ENCODE data around the gene LRRC23.
"Not testable (repeated sequence)": the region's sequence is repeated elsewhere in the genome, so short reads cannot be mapped to it uniquely, and the experiment has no call there.

Gene LRRC23

GRCh38 chr12:6904280-6905276 lies at the start of gene LRRC23:
Gene LRRC23, plus strand, starts transcription at chr12:6904822. Its CDS starts 812 bp downstream, at chr12:6905634.
- peak; percentile 97 for DNase-seq (ENCODE audit: low spot score)

GRCh38 chr12:6855322-6855721 lies 49.3 kb upstream of the LRRC23 start:
- DNase-seq (ENCODE audit: low spot score): no peak

DNA sequence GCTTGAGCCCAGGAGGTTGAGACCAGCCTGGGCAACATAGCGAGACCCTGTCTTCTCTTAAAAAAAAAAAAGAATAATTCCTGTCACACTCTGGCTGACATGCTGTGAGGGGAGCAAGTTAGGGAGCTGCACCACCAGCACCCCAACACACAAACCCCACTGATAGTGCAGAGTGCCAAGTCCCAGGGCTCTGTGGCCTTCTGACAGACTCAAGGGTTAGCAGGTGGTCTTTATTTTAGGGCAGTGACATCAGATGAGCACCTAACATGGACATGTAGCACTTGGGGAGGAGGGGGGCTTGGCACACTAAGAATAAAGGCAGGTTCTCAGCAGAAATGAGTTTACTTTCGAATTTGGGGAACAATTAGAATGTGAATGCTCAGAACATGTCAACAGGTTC lies 45.8 kb upstream of the LRRC23 start:
- no peak for DNase-seq (ENCODE audit: low spot score)

- no peak for DNase-seq (ENCODE audit: low spot score)
Measured at GRCh38 chr12:6860116-6860515, 44.5 kb upstream of the LRRC23 start.

DNA sequence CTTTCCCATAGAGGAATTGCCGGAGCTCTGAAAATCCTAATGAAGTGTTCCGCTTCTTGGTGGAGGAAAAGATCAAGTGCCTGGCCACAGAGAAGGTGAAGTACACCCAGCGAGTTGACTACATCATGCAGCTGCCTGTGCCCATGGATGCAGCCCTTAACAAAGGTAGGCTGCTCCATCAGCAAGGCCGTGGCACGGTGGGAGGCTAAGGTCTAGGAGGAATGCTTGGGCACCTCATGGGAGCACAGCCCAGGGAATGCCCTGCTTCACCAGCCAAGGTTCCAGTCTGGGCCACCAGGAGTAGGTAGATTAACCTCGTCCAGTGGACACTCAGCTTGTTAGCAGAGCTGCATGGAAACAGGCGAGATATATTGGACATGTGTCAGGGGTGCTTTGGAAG lies 43.7 kb upstream of the LRRC23 start:
- DNase-seq (ENCODE audit: low spot score): no peak

DNA sequence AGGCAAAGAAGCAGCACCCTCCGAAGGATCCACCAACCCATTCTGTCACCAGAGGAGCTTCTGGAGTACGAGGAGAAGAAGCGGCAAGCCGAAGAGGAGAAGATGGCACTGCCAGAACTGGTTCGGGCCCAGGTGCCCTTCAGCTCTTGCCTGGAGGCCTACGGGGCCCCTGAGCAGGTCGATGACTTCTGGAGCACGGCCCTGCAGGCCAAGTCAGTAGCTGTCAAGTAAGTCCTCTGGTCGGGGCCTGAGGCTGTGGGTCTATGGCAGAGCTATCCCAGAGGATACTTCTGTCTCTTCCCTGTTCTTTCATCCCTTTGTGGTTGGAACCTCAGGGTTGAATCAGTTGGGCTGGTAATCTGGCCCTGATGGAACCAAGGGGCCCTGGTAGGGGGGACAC lies 43.2 kb upstream of the LRRC23 start:
- no peak for DNase-seq (ENCODE audit: low spot score)

DNA sequence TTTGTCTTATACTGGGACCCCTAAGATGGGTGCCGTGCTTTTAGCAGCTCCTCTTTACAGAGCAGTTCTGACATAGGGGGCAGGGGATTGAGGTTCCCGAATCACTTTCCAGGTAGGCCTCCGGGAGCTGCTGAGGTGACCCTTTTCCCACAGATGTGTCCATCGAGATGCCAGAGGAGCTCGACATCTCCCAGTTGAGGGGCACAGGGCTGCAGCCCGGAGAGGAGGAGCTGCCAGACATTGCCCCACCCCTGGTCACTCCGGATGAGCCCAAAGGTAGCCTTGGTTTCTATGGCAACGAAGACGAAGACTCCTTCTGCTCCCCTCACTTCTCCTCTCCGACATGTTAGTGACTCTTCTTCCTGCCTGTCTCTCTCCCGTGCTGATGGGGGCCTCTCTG lies 41.6 kb upstream of the LRRC23 start:
- DNase-seq (ENCODE audit: low spot score): no peak

GRCh38 chr12:6863586-6864321 lies 40.9 kb upstream of the LRRC23 start:
- no peak for DNase-seq (ENCODE audit: low spot score)

GRCh38 chr12:6865307-6865706 lies 39.3 kb upstream of the LRRC23 start:
- not testable (repeated sequence) for DNase-seq (ENCODE audit: low spot score)

- DNase-seq (ENCODE audit: low spot score): no peak
Measured at GRCh38 chr12:6866163-6866919, 38.3 kb upstream of the LRRC23 start.

DNA sequence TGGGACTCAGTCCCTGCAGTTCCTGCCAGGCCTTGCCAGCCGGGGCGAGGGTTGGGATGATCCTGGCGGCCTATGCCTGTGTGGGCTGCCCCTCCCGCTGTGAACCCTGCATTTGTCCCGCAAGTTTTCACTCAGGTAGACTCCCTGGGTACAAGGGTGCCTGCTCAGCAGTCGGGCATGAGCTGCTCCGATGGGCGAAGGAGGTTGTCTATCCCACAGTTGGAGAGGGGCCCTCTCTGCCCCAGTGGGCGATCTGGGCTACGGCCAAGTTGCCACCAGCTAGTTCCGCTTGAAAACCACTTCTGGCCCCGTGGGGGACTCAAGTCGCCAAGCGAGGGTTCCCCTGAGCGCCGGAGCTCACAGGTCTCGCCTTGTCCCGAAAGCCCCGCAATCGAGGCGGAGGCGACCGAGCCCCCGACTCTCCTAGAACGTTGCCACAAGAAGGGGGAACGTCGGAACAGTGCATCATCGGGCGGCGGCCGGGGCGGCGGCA lies 37.7 kb upstream of the LRRC23 start:
- no peak for DNase-seq (ENCODE audit: low spot score)

GRCh38 chr12:6867413-6868210 lies 37.0 kb upstream of the LRRC23 start, which contains the start of gene TPI1:
Gene TPI1, plus strand, starts transcription at chr12:6867531. Its CDS starts 36 bp downstream, at chr12:6867567.
- peak; percentile 82 for DNase-seq (ENCODE audit: low spot score)

GRCh38 chr12:6868211-6869048 lies 36.2 kb upstream of the LRRC23 start:
- peak; percentile 40 for DNase-seq (ENCODE audit: low spot score)

DNA sequence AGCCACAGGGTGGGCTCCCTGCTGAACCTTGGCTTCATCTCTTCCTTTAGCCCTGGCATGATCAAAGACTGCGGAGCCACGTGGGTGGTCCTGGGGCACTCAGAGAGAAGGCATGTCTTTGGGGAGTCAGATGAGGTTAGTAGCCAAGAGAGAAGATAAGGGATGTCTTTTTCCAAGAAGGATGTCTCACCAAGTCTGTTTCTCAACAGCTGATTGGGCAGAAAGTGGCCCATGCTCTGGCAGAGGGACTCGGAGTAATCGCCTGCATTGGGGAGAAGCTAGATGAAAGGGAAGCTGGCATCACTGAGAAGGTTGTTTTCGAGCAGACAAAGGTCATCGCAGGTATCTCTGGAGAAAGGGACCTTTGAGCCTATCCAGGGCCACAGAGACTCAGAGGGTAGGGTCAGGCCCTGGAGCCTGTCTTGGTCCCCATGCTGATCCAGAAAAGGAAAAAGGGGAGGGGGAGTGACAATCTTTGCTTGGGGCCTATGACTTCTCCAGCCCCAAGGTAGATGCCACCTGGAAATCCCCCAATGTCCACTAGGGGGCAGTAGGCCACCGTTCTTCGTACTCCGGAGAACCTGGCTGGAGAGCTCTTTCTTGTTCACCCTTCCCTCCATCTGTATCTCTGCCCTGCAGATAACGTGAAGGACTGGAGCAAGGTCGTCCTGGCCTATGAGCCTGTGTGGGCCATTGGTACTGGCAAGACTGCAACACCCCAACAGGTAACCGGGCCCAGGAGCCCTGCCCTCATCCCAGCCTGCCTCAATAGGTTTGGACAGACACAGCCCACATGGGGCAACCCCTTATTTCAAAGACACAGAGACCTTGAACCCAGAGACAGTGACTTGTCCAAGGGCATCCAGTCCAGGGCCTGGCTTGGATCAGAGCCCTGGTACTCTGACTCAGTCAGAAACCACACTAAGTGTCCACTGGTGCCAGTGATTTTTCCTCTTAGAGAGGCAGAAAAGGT lies 35.3 kb upstream of the LRRC23 start:
- peak; percentile 92 for DNase-seq (ENCODE audit: low spot score)

DNA sequence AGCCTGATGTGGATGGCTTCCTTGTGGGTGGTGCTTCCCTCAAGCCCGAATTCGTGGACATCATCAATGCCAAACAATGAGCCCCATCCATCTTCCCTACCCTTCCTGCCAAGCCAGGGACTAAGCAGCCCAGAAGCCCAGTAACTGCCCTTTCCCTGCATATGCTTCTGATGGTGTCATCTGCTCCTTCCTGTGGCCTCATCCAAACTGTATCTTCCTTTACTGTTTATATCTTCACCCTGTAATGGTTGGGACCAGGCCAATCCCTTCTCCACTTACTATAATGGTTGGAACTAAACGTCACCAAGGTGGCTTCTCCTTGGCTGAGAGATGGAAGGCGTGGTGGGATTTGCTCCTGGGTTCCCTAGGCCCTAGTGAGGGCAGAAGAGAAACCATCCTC lies 34.3 kb upstream of the LRRC23 start:
- not testable (repeated sequence) for DNase-seq (ENCODE audit: low spot score)

DNA sequence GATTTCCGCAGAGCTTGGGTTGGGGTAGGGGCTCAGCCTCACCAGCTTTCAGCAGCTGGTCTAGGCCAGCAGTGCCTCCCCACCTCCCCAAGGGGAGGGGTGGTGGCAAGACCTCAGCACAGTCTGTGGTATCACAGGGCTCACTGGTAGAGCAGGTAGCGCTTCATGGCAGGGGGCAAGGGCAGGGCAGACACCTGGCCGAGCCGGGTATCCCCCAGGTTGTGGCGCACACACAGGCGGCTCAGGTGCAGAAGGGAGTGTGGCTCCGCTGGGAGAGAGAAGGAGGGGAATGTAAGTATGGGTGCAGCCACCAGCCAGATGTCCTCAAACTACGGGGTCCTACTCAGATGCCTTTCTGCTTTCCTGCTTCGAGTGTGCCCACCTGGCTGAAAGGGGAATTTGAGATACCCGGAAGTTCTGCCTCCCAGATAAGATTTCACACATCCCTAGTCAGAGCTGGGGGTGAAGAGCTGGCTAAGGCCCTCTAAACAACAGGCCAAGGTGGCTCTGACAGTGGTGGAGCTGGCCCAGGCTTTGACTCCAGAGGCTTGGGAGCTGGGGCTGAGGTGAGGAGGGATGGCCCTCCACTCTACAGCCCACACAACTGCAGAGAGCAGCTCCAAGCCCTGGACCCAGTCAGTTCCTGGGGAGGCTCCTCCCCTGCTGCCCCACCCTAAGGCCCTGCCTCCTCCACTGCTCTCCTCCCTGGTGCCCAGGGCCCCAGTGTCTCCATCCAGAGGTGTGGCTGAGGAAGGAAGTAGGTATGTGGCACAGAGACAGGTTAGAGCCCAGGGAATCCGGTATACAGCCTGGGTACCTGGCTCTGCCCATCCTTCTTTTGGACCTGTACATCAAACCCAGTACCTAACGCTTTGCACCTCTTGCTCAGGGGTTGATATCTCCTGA lies 33.3 kb upstream of the LRRC23 start:
- DNase-seq (ENCODE audit: low spot score): peak; percentile 60

DNA sequence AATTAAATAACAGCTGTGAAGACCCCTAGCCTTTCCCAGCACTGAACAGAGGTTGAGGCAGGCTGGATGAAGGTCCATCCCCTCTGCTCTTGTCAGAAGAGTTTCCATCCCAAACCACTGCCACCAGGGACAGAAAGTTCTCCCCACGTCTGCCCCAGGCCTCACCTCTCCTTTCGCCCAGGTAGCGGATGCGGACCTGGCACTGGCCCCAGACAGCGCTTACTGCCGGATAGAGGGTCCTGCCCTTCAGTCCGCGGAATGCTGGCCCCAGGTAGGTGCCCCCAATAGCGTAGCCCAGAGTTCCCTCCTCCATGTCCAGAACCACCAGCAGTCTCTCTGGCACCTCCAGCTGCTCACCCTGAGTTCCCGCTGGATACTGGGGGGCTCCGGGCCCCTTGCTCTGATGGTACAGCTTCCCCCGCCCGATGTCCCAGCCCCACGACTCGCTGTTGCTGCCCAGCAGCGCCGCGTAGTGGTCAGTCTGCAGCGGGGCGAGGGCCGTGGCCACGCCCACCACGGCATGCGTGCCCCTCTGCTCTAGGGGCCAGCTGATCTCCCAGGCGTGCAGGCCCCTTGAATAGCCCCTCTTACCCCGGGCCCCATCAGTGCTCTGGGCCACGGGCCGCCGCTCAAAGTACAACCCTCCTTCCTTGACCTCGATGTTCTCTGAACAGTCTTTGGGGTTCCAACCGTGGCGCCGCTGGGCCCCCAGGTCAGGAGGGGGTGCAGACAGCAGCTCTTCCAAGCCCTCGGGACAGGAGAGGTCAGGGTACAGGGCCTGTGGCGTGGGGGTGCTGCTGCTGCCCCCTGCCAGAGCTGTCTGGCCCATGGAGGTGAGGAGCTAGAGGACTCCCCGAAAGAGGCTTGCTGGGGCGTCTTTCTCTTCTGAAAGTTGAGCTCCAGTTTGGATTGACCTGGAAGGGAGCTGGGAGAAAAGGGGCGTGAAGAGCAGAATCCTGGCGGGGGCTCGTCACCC lies 32.3 kb upstream of the LRRC23 start:
- peak; percentile 86 for DNase-seq (ENCODE audit: low spot score)
